GM21367 (cell line): ENCODE results near the gene OTUD5.

Source experiments
- ATAC-seq: cut with Tn5 transposase; IDR thresholded peaks from one replicate; pipeline ENCODE4 v1.9.1; 2021; ENCODE audit not compliant: unreplicated experiment

Gene OTUD5

DNA sequence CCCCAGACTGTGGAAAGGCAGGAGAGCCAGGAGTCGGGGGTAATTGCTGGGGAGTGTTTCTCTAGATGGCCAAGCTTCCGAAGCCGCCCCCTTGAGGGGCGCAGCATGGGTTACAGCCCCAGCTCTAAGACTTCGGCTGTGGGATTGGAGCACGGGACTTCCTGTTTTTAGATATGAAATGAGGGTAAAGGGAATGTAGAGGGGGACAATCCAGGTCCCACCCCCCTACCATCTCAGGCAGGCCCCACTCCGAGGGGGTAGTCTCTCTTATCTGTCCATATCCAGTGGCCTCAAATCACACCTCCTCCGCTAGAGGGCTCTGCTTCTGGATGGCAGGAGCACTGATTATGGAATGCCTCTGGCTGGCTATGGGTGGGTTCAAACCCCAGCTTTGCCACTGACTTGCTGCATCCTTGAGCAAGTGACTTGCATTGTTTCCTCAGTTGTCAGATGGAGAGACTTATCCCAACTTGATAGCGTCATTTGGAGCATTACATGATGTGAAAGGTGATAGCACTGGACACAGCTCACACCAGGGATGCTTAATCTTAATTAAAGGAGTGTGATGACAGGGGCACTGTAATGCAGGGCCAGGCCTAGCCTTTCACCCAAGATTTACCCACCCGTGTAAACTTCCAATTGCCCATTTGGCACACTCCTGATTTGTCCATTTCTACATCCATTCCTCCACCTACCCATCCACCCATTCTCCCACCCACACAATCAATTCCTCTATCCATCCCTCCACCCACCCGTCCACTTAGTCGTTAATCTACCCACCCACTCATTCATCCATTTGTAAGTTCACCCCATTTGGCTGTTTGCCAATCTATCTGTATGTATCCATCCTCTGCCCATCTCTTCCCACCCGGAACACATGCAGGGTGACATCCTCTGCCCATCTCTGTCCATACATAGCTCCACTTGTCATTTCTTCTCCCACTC lies 15.1 kb upstream of the OTUD5 start:
- ATAC-seq: no peak

DNA sequence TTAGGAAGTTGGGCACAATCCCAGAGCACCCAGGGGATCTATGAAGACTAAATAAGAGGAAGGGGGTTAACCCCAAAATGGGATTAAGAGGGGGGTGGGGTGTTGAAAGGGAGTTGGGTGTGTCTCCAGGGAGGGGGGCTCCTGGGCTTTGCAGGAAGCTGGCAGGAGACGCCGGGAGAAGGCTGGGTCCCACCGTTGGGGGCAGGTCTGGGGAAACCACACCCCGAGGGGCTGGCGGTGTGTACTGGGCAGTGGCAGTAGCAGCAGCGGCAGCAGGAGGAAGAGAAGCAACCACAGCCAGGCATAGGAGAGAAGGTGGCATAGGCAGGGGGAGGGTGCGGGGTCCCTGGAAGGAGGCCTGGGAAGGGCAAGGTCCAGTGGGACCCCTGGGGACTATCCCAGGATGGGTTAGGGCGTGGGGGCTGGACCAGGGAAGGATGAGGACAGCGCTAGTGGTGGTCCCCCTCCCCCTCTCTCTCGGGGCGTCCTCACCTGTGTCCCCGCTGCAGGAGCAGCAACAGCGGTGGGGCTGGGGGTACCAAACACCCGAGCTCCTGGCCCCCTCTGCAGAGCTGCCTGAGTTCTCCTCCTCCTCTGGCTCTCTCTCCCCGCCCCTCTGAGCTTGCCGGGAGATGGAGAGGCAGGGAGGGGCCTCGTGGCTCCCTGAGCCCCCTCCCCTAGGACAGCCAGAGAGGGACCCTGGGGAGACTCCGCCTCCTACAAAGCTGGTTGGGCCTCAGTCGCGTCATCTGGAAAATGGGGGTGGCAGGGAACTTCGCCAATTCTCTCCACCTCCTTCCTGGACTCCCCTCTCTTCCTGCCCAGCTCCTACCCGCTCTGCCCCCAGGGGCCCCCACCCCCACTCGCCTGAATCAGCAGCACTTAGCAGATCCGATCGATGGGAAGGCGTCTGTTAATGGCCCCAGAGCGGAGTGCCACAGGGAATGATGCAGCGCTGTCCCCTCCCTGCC lies 14.1 kb upstream of the OTUD5 start, which contains the start of gene KCND1:
Gene KCND1 (minus strand): TSS at position 596 of the 971 bp plus-strand sequence. CDS start 1,573 bp downstream, outside the sequence.
- no peak for ATAC-seq

DNA sequence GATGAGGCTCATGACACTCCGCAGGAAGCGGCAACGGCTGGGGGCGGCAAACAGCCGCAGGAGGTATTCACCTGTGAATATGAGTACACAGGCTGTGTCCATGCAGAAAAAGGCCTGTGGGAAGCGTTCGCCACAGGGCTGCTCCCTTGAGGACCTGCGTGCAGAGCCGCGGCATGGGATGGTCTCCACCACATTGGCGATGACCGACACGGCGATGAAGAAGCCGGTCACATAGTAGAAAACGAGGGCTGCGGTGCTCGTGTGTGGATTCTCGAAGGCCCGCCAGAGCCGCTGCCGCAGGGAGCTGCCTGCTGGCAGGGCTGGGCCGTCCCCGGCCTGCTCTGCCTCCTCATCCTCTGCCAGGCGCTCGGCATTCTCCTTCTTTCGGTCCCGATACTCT lies 12.1 kb upstream of the OTUD5 start:
- ATAC-seq: no peak

DNA sequence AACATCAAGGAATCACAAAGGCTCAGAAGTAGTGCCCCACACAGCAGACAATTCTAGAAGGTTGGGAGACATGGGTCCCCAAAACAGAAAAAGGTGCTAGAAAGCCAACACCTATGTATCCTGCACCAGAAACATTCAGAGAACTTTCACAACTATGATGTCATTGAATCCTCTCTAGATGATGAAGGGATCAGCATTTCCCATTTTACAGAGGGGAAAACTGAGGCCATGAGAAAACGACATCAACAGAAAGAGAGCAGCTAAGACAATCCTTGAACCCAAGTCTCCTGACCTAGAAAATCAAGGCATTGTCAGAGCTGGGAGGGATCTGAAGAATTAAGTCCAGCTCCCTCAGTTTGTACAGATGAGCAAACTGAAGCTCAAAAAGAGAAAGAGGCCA lies 11.0 kb upstream of the OTUD5 start:
- ATAC-seq: no peak

DNA sequence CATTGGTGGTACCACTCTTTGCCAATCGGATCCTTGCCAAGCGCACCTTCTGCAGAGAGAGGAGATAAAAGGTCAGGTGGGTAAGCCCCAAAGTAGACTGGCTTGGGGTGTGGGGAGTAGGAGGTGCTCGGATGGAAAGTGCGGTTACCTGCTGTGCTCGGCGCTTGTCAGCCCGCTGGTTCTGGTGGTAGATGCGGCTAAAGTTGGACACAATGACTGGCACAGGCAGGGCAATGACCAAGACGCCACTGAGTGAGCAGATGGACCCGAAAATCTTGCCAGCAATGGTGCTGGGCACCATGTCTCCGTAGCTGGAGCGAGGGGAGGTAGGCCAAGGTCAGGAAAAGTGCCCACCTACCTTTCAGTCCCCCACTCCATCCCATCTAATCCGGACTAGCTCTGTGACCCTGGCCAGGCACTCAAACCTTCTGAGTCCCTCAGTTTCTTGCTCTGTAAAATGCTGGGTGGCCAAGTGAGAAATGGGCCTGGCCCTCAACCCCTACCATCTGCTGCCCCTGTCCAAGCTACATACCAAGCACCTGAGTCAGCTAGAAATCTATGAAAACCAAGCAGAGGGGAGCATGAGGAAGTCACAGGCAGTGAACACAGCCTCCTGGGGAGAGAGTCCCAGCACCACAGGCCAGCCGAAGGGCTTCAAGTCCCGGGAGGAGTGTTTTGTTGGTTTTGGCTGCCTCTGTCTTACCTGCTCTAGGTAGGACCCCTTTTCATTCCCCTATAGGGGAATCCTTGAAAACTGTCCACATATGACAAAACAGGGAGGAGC lies 9.6 kb upstream of the OTUD5 start:
- no peak for ATAC-seq

DNA sequence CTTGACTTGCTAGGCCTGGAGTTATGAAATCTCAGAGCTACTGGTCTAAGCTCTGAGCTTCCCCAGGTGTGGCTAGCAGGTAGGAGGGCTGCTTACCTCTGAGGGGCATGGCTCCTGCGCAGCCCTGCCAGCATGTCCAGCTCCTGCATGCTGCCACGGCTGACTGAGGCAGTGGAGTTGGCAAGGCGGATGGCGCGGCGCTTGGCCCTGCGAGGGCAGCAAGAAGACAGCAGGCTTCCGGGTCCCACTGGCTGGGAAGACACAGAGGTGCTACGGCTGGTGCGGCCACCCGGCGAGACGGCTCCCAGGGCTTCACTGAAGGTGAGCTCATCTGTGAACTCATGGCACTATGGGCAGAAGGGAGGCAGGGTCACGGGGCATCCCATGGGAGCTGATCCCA lies 8.6 kb upstream of the OTUD5 start:
- ATAC-seq: no peak

DNA sequence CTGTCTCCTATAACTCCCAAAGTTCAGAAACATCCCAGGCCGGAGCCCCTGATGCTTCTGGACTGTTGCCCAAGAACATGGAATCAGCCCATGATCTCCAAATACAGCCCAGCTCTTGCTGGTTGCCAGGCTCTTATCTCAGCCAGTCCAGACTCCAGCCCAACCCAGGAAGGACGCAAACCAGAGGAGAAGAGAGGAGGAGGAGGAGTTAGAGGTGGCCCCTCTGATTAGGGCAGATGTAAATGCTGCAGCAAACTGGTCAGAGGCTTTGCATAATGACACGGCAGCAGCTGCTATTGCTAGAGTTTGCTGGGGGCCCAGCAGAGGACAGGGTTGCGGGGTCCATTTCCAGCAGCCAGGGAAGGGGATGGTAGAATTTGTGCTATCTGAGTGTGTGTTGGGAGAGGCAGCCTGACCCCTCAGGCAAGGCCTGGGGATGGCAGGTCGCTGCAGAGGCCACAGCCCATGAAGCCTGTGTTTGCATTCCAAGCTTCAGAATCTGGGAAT lies 4.2 kb upstream of the OTUD5 start:
- no peak for ATAC-seq

DNA sequence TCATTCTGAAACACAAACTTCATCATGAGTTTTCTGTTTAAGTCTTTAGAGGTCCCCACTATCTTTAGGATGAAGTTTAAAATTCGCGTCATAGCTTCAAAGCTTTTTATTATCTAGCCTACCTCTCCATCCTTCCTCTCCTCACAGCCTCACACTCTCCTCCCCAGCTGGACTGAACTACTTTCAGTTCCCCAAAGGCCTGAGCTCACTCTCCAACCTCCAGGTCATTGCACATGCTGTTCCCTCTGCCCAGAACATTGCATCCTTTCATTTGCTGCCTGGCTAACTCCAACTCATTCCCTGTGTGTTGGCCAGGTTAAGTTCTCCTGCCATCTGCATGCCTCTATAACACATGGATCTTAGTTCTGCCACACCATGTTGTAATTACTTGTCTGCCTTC lies 2.9 kb upstream of the OTUD5 start:
- ATAC-seq: no peak

DNA sequence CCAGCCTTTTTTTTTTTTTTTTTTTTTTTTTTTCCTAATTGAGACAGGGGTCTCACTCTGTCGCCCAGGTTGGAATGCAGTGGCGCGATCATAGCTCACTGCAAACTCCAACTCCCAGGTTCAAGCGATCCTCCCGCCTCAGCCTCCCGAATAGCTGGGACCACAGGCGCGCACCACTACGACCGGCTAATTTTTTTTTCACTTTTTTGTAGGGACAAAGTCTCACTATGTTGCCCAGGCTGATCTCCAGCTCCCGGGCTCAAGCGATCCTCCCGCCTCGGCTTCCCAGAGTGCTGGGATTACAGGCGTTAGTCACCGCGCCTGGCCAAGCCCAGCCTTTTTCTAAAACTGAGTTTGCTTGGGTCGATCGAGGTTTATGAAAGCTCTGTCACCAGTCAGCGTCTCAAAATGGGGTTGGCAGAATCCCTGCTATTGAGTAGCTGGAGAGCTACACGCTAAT lies 1.3 kb upstream of the OTUD5 start:
- no peak for ATAC-seq

DNA sequence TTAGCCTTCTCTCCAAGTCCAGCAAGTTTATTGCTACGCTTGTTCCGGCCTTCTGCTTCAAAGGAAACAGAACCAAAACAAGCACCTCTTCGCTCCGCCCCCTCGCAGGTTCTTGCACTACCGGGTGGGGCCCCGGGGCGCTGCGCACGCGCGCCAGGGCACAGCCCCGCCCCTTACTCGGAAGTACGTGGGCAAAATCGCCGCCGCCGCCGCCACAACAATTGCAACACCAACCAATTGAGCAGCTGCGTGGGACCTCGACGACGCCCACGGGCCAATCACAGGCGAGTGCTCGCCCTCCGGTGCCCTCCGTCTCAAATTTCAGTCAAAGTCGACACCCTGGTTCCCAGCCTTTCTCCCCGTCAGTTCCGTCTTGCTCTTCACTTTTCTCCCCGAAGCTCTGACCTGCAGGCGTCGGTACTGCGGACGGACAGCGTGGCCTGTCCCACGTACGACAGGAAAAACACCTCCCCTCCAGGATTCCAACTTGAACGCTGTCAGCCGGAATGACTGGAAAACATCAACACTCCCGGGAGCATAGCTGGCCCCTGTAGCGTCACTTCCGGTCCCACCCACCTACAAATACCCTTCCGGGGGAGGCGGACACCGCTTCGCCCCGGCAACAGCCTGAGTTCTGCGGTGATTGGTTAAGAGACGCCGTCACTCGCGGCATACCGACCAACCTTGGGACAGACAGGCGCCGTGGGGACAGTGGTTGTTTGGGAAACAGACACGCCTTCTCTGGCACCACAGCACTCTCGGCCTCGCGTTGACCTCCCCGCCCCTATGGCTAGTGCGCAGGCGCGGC lies 624 bp upstream of the OTUD5 start:
- ATAC-seq: peak; percentile 81

DNA sequence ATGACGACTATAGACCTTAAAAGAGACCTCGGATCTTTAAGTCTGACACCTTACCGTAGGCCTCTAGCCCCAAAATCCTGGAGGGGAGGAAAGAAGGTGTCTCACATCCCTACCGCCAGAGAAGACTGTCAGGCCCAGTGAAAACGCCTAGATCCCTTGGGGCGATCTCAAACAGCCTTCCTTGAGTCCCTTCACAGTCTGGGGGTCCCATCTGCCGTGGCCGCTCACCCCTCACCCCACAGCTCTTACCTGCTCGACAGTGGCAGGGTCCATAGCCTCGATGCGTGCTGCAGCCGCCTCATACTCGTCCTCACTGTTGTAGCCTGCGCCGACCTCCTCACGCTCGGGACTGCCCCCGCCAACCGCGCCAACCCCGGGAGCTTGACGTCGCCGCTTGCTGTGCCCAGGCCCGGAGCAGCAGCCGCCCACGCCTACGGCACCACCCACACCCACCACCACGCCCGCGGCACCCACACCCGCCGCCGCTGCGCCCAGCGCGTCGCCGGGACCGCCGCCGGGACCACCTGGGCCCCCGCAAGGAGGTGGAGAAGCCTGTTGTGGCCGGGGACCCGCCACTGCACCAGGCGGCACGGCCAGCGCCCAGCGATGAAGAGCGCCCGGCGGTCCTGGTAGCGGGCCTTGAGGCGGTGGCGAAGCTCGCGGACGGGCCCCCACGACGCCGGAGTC lies 536 bp downstream of the OTUD5 start:
- peak; percentile 4 for ATAC-seq

DNA sequence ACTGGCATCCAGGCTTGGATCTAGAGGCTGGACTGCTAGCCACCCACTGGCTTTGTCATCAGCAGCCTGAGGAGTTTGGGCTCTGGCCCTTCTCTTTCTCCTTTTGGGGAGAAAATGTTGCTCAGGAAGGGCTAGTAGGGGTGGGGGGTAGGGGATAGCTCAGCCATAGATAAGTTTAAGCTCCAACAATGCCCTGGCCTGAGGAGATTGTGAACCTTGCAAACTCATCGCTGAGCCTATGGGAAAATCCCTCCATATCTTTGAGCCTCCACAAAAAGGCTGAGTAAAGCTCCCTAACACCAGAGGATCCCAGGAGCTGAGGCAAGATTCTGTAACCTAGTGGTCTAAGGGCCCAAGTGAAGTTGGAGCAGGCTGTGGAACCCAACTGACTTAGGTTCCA lies 8.8 kb downstream of the OTUD5 start:
- ATAC-seq: no peak

DNA sequence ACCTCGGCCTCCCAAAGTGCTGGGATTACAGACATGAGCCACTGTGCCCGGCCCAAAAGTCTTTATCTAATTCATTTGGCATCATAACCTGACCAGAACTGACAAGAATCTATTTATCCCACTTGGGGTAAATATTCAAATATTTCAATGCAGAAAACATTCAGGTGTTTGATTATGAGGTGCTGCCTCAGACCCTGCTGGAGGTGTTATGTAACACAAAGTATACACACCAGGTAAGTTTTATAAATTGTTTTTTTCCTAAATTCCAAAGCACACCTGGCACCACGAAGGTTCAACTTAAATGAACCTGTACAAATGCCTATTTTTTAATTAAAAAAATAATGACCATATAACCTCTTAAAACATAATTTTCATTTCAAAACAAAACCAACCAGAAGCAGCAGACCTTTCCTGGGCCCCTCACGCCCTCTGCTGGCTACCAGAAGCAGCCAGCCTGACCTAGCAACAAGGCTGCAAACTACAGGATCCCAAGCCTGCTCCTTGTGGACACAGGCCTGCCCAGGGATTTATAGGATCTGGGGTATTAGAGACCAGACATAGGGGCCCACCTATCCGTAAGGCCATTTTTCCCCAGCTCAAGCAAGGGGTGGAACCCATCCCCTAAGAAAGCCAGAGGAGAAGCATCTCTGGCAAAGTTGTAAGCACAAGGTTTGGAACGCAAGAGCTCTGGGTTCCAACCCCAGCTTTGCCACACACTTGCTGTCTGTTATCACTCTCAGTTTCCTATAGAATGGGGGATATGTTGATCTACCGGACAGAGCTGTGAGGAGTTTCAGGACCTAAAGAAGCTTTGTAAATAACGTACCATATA lies 11.7 kb downstream of the OTUD5 start:
- no peak for ATAC-seq

DNA sequence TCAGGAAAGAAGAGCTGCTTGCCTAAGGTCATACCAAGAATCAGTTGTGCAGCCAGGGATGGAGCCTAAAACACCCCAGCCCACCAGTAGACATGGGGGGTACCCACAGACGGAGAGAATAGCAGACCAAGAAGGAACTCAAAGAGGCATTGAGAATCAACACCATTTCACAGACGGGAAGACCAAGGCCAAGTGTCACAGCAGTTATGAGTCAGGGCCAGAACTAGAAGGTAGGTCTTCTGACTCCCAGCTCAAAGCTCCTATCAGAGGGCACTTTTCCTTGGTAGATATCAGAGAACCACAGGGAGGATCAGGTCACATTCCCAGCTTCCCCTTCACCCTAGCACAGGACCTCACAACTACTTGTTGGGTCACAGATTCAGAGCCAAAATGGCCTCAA lies 14.5 kb downstream of the OTUD5 start:
- no peak for ATAC-seq

DNA sequence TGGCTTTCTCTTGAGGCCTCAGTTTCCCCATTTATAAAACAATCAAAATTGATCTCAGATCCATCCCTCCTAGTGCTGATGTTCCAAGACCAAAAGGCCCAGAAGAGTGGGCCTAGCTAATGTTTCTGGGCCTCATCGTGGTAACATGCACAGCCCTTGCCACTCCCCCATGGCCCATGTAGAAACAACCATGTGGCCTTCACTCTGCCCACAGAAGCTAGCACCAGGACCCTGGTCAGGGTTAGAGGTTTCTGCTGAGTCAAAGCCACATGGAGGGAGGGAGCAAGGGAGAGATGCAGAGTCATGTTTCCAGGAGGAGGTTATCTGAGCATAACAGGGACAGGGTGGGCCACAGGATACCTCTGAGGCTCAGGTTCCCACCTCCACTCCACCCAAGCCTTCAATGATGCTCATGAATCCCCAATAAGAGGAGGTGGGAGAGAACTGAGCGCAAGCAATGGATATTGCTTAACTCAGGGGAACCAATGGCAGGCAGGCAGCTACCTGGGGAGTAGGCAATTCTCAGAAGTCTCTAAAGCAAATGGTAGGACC lies 16.9 kb downstream of the OTUD5 start:
- ATAC-seq: no peak

DNA sequence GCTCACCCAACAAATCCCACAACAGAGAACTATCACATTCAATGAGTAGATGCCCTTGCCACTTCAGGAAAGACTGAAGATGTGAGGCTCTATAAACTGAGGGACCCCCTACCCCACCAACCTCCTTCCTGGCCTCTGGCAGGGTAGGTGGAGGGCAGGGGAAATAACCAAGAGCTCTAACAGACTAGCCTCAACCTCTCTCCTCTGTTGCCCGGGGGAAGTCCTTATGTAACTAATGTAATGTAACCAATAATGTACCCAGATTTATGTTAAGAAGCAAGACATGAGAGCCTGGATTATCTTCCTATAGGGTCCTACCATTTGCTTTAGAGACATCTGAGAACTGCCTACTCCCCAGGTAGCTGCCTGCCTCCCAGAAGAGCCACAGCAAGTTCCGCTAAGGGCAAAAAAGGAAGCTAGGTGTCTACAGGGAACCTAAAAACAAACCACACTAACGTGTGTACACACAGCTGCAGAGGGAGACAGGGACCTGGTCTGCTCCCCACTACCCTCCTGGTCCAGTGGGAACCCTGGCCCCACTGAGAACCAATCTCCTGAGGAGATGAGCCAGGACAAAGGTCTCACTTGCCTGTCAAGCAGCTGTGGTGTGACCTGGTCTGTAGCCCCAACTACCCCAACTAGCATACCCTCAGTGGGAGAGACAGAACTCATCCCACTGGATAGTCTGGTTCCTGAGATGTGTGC lies 17.7 kb downstream of the OTUD5 start:
- ATAC-seq: no peak

DNA sequence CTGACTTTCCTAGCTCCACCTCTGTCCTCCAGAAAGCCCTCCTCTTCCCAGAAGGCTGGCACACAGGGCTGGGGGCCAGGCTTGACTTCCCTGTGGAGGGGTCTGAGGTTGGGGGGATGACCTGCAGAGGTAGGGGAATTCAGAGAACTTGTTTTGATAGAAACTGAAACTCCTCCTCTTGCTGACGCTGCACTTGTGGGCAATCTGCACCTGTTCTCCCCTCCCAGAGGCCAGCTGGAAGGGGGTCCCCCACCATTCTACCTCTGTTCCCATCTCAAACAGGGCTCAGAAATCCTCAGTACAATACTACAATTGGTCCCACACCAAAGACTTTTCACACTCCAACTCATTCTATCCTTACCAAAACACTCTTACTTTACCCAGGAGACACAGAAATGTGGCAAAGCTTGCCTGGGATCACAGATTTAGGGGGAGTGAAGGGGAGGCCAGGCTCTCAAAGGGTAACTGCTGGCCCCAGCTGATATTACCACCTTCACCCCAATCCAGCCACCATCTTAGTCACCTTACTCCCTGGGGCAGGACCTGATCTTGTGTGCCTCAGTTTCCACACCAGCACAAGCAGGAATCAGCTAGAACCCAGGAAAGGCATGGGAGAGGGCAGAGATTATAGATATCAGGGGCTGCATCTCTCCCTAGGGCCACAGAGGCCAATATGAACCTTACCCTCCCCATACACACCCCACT lies 18.5 kb downstream of the OTUD5 start:
- ATAC-seq: peak; percentile 29
